ENCODE measurements around the gene NDFIP2.
A peak's percentile ranks its signal among the peaks of the same experiment; 100 is the strongest.

Gene NDFIP2

GRCh38 chr13:79480954-79481684, at the start of gene NDFIP2:
NDFIP2 (plus strand) TSS chr13:79481155; CDS start chr13:79481204, 49 bp downstream.
- H3K27ac Mint-ChIP-seq = peak within 1 kb of the TSS; percentile 93
- no peaks in the 10 kb centered on the region for H3K9me3 Mint-ChIP-seq
- peaks cover 31% of the 10 kb centered on the region for H3K36me3 Mint-ChIP-seq (ENCODE audit: low read depth)
- peaks cover 3% of the 10 kb centered on the region for H3K27me3 Mint-ChIP-seq (ENCODE audit: low read depth)
- H3K4me3 Mint-ChIP-seq = peak within 1 kb of the TSS; percentile 91
- peaks cover 63% of the 10 kb centered on the region for H3K4me1 Mint-ChIP-seq (ENCODE audit: low read depth)
- peak; percentile 94 for DNase-seq (ENCODE audit: low spot score)

- no peak for DNase-seq (ENCODE audit: low spot score)
- no peaks in the 10 kb centered on the region for H3K27me3 Mint-ChIP-seq (ENCODE audit: low read depth)
- H3K36me3 Mint-ChIP-seq (ENCODE audit: low read depth) = peaks cover 2% of the 10 kb centered on the region
- H3K9me3 Mint-ChIP-seq = peaks cover 11% of the 10 kb centered on the region
- H3K4me1 Mint-ChIP-seq (ENCODE audit: low read depth) = peaks cover 17% of the 10 kb centered on the region
- no peak overlapping the region for H3K4me3 Mint-ChIP-seq
- no peak overlapping the region for H3K27ac Mint-ChIP-seq
Observed at GRCh38 chr13:79432086-79432485, 48.9 kb upstream of the NDFIP2 start.

GRCh38 chr13:79432992-79433391, 48.0 kb upstream of the NDFIP2 start:
- Mint-ChIP-seq H3K27me3 (ENCODE audit: low read depth) (no peaks in the 10 kb centered on the region), H3K36me3 (ENCODE audit: low read depth) (peaks cover 2% of the 10 kb centered on the region)

GRCh38 chr13:79434556-79434955, 46.4 kb upstream of the NDFIP2 start:
- peaks cover 6% of the 10 kb centered on the region for H3K4me1 Mint-ChIP-seq (ENCODE audit: low read depth)
- peaks cover 4% of the 10 kb centered on the region for H3K9me3 Mint-ChIP-seq
- no peak overlapping the region for H3K27ac Mint-ChIP-seq
- H3K36me3 Mint-ChIP-seq (ENCODE audit: low read depth) = no peaks in the 10 kb centered on the region
- H3K27me3 Mint-ChIP-seq (ENCODE audit: low read depth) = no peaks in the 10 kb centered on the region
- no peak overlapping the region for H3K4me3 Mint-ChIP-seq
- no peak for DNase-seq (ENCODE audit: low spot score)

More at GRCh38 chr13:79432992-79433391, 48.0 kb upstream of the NDFIP2 start:
- no peak overlapping the region for H3K27ac Mint-ChIP-seq
- peaks cover 10% of the 10 kb centered on the region for H3K4me1 Mint-ChIP-seq (ENCODE audit: low read depth)
- H3K4me3 Mint-ChIP-seq = no peak overlapping the region
- no peak for DNase-seq (ENCODE audit: low spot score)
- H3K9me3 Mint-ChIP-seq = peaks cover 11% of the 10 kb centered on the region

- H3K36me3 Mint-ChIP-seq (ENCODE audit: low read depth) = no peaks in the 10 kb centered on the region
Observed at GRCh38 chr13:79435561-79435990, 45.4 kb upstream of the NDFIP2 start.

GRCh38 chr13:79439275-79439674, 41.7 kb upstream of the NDFIP2 start:
- H3K27ac Mint-ChIP-seq = no peak overlapping the region
- peaks cover 4% of the 10 kb centered on the region for H3K4me1 Mint-ChIP-seq (ENCODE audit: low read depth)
- no peak for DNase-seq (ENCODE audit: low spot score)
- H3K9me3 Mint-ChIP-seq = no peaks in the 10 kb centered on the region
- H3K27me3 Mint-ChIP-seq (ENCODE audit: low read depth) = no peaks in the 10 kb centered on the region
- H3K4me3 Mint-ChIP-seq = no peak overlapping the region
- no peaks in the 10 kb centered on the region for H3K36me3 Mint-ChIP-seq (ENCODE audit: low read depth)

More at GRCh38 chr13:79435561-79435990, 45.4 kb upstream of the NDFIP2 start:
- Mint-ChIP-seq H3K27me3 (ENCODE audit: low read depth) (no peaks in the 10 kb centered on the region), H3K27ac (no peak overlapping the region), H3K4me1 (ENCODE audit: low read depth) (peaks cover 6% of the 10 kb centered on the region), H3K9me3 (no peaks in the 10 kb centered on the region), H3K4me3 (no peak overlapping the region)
- no peak for DNase-seq (ENCODE audit: low spot score)

GRCh38 chr13:79440958-79441528, 39.9 kb upstream of the NDFIP2 start:
- peaks cover 10% of the 10 kb centered on the region for H3K4me1 Mint-ChIP-seq (ENCODE audit: low read depth)
- H3K27ac Mint-ChIP-seq = no peak overlapping the region
- H3K36me3 Mint-ChIP-seq (ENCODE audit: low read depth) = no peaks in the 10 kb centered on the region
- H3K9me3 Mint-ChIP-seq = no peaks in the 10 kb centered on the region
- no peaks in the 10 kb centered on the region for H3K27me3 Mint-ChIP-seq (ENCODE audit: low read depth)
- no peak for DNase-seq (ENCODE audit: low spot score)
- no peak overlapping the region for H3K4me3 Mint-ChIP-seq

GRCh38 chr13:79442221-79442620, 38.7 kb upstream of the NDFIP2 start:
- no peak overlapping the region for H3K27ac Mint-ChIP-seq
- no peaks in the 10 kb centered on the region for H3K9me3 Mint-ChIP-seq
- no peaks in the 10 kb centered on the region for H3K27me3 Mint-ChIP-seq (ENCODE audit: low read depth)
- no peak overlapping the region for H3K4me3 Mint-ChIP-seq
- H3K4me1 Mint-ChIP-seq (ENCODE audit: low read depth) = peaks cover 20% of the 10 kb centered on the region
- no peaks in the 10 kb centered on the region for H3K36me3 Mint-ChIP-seq (ENCODE audit: low read depth)
- no peak for DNase-seq (ENCODE audit: low spot score)

- Mint-ChIP-seq H3K9me3 (no peaks in the 10 kb centered on the region), H3K27ac (no peak overlapping the region), H3K4me1 (ENCODE audit: low read depth) (peaks cover 24% of the 10 kb centered on the region), H3K4me3 (no peak overlapping the region), H3K27me3 (ENCODE audit: low read depth) (no peaks in the 10 kb centered on the region), H3K36me3 (ENCODE audit: low read depth) (no peaks in the 10 kb centered on the region)
- no peak for DNase-seq (ENCODE audit: low spot score)
Observed at GRCh38 chr13:79442706-79443105, 38.2 kb upstream of the NDFIP2 start.

- H3K4me1 Mint-ChIP-seq (ENCODE audit: low read depth) = peaks cover 50% of the 10 kb centered on the region
- no peak for DNase-seq (ENCODE audit: low spot score)
- peak overlapping the region; percentile 70 for H3K4me3 Mint-ChIP-seq
- no peaks in the 10 kb centered on the region for H3K36me3 Mint-ChIP-seq (ENCODE audit: low read depth)
- no peaks in the 10 kb centered on the region for H3K27me3 Mint-ChIP-seq (ENCODE audit: low read depth)
- no peaks in the 10 kb centered on the region for H3K9me3 Mint-ChIP-seq
- peak overlapping the region; percentile 50 for H3K27ac Mint-ChIP-seq
Observed at GRCh38 chr13:79445968-79446645, 34.8 kb upstream of the NDFIP2 start.

GRCh38 chr13:79447141-79447540, 33.8 kb upstream of the NDFIP2 start:
- Mint-ChIP-seq H3K4me1 (ENCODE audit: low read depth) (peaks cover 60% of the 10 kb centered on the region), H3K36me3 (ENCODE audit: low read depth) (no peaks in the 10 kb centered on the region), H3K27ac (no peak overlapping the region), H3K4me3 (no peak overlapping the region), H3K27me3 (ENCODE audit: low read depth) (no peaks in the 10 kb centered on the region), H3K9me3 (no peaks in the 10 kb centered on the region)
- DNase-seq (ENCODE audit: low spot score) = no peak

GRCh38 chr13:79447741-79448140, 33.2 kb upstream of the NDFIP2 start:
- Mint-ChIP-seq H3K9me3 (no peaks in the 10 kb centered on the region), H3K4me1 (ENCODE audit: low read depth) (peaks cover 66% of the 10 kb centered on the region), H3K27ac (peak overlapping the region; percentile 13), H3K4me3 (no peak overlapping the region), H3K27me3 (ENCODE audit: low read depth) (no peaks in the 10 kb centered on the region), H3K36me3 (ENCODE audit: low read depth) (no peaks in the 10 kb centered on the region)
- no peak for DNase-seq (ENCODE audit: low spot score)

- H3K9me3 Mint-ChIP-seq = no peaks in the 10 kb centered on the region
- peaks cover 71% of the 10 kb centered on the region for H3K4me1 Mint-ChIP-seq (ENCODE audit: low read depth)
- peak overlapping the region; percentile 20 for H3K4me3 Mint-ChIP-seq
- no peak overlapping the region for H3K27ac Mint-ChIP-seq
- no peaks in the 10 kb centered on the region for H3K36me3 Mint-ChIP-seq (ENCODE audit: low read depth)
- DNase-seq (ENCODE audit: low spot score) = no peak
- H3K27me3 Mint-ChIP-seq (ENCODE audit: low read depth) = no peaks in the 10 kb centered on the region
Observed at GRCh38 chr13:79448413-79448812, 32.5 kb upstream of the NDFIP2 start.

GRCh38 chr13:79450110-79450509, 30.8 kb upstream of the NDFIP2 start:
- Mint-ChIP-seq H3K4me1 (ENCODE audit: low read depth) (peaks cover 85% of the 10 kb centered on the region), H3K27ac (peak overlapping the region; percentile 29)

More at GRCh38 chr13:79450110-79450509, 30.8 kb upstream of the NDFIP2 start:
- Mint-ChIP-seq H3K4me3 (no peak overlapping the region), H3K27me3 (ENCODE audit: low read depth) (no peaks in the 10 kb centered on the region), H3K9me3 (no peaks in the 10 kb centered on the region), H3K36me3 (ENCODE audit: low read depth) (no peaks in the 10 kb centered on the region)
- DNase-seq (ENCODE audit: low spot score) = peak; percentile 62

All from T-helper 2 cell treated with Interferon-gamma antibody and Interleukin-4, amounts not matched to agents 5 μg/mL and 100 μg/mL, for 36 hours (primary cell).